PFSK-1 (cell line): ENCODE measurements around the gene DDX10.

Experiments
- FOXP2 ChIP-seq: optimal IDR thresholded peaks from 2 replicates; pipeline ENCODE3; 2011; ENCODE audit warnings: borderline replicate concordance, control low read depth, inconsistent platforms; ENCODE audit not compliant: insufficient read depth; ENCODE audit errors: extremely low read length, extremely low read depth
- POLR2AphosphoS5 ChIP-seq: IDR thresholded peaks from 2 replicates; pipeline ENCODE4 v1.6.1; 2012; ENCODE audit warnings: low read depth, mild to moderate bottlenecking, control low read depth, low read length, moderate library complexity
- SIN3A ChIP-seq: IDR thresholded peaks from 2 replicates; pipeline ENCODE4 v1.6.1; 2012; ENCODE audit warnings: mild to moderate bottlenecking, low read length, moderate library complexity, borderline replicate concordance; ENCODE audit not compliant: insufficient read depth
- TAF1 ChIP-seq: IDR thresholded peaks from 2 replicates; pipeline ENCODE4 v1.6.1; 2012; ENCODE audit warnings: low read length, control low read depth, borderline replicate concordance; ENCODE audit not compliant: insufficient read depth
- TF ChIP-seq, protein P1 (sequence below), 2 experiments: IDR thresholded peaks; 2 replicates each; pipeline versions ENCODE4 v1.6.1 to v1.8.0; 2011 to 2012; ENCODE audit warnings: low read depth in 2 of 2, low read length in 2 of 2, control low read depth in 1 of 2, inconsistent platforms in 1 of 2, mild to moderate bottlenecking in 1 of 2, moderate library complexity in 1 of 2; ENCODE audit not compliant: insufficient read depth in 1 of 2

DNA sequence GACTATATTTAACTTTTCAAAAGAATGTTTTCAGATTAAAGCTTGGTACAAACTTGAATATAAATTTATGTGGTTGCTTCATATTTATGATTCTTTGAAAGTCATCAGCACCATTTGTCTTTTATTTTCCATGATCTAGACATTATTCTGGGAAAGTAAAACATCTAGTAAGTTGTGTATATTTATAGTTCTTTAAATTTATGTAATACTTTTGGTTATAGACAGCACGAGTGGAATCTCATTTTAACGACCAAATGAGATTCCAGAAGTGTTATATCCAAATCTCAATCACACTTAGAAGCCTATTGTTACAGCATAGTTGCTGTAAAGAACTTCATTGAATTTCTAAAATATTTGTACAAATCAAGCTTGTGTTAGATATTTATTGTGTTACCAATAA is 212.3 kb downstream of the DDX10 start:
- TF ChIP-seq POLR2AphosphoS5 (no peak), TAF1 (no peak), SIN3A (no peak), FOXP2 (no peak)
- TF ChIP-seq, protein P1, sequence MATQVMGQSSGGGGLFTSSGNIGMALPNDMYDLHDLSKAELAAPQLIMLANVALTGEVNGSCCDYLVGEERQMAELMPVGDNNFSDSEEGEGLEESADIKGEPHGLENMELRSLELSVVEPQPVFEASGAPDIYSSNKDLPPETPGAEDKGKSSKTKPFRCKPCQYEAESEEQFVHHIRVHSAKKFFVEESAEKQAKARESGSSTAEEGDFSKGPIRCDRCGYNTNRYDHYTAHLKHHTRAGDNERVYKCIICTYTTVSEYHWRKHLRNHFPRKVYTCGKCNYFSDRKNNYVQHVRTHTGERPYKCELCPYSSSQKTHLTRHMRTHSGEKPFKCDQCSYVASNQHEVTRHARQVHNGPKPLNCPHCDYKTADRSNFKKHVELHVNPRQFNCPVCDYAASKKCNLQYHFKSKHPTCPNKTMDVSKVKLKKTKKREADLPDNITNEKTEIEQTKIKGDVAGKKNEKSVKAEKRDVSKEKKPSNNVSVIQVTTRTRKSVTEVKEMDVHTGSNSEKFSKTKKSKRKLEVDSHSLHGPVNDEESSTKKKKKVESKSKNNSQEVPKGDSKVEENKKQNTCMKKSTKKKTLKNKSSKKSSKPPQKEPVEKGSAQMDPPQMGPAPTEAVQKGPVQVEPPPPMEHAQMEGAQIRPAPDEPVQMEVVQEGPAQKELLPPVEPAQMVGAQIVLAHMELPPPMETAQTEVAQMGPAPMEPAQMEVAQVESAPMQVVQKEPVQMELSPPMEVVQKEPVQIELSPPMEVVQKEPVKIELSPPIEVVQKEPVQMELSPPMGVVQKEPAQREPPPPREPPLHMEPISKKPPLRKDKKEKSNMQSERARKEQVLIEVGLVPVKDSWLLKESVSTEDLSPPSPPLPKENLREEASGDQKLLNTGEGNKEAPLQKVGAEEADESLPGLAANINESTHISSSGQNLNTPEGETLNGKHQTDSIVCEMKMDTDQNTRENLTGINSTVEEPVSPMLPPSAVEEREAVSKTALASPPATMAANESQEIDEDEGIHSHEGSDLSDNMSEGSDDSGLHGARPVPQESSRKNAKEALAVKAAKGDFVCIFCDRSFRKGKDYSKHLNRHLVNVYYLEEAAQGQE (IDR thresholded peaks at IDR 0.05; ENCODE audit: insufficient read depth in 1 of 2, low read depth in 2 of 2, low read length in 2 of 2) = no peak
